Peyer's patch (tissue), 4 donors: ENCODE results near the gene H6PD. TPM values are rescaled to one million over a fixed set of nuclear protein-coding genes. Genes with fewer than 3 reads are reported as not detected.

Experiments used
- DNase-seq, 3 donors: peaks; one replicate each; pipeline ENCODE4 v3.0.0-alpha.2; 2017 to 2019
- H3K27ac ChIP-seq, 4 donors: fragments of 200-600 bp; sonication (generic); one replicate each; pipeline ENCODE4 v1.5.1; 2016 to 2019
- H3K27me3 ChIP-seq, 2 donors: fragments of 200-600 bp; sonication (generic); one replicate each; pipeline ENCODE4 v1.5.1; 2019
- H3K36me3 ChIP-seq, 3 donors: fragments of 200-600 bp; sonication (generic); one replicate each; pipeline ENCODE4 v1.5.1; 2016 to 2019
- H3K4me1 ChIP-seq, 4 donors: fragments of 200-600 bp; sonication (generic); one replicate each; pipeline ENCODE4 v1.5.1; 2016 to 2019
- H3K4me3 ChIP-seq, 4 donors: fragments of 200-600 bp; sonication (generic); 1 replicate in 3 of 4; 2 replicates in 1 of 4; pipeline ENCODE4 v1.5.1; 2016 to 2019; ENCODE audit warnings: mild to moderate bottlenecking in 1 of 4
- H3K9me3 ChIP-seq, 4 donors: fragments of 200-600 bp; sonication (generic); one replicate each; pipeline ENCODE4 v1.5.1; 2016 to 2019; ENCODE audit warnings: mild to moderate bottlenecking in 1 of 4
- POLR2A ChIP-seq, 2 donors: fragments of 450-650 bp; IDR thresholded peaks; one replicate each; pipeline ENCODE4 v1.5.1; 2017; ENCODE audit warnings: antibody characterized with exemption in 2 of 2, mild to moderate bottlenecking in 2 of 2, moderate library complexity in 2 of 2
- total RNA-seq, 4 donors: library from RNA; depleted of rRNA; stranded (reverse); fragments of >200 nt; gene quantifications; one replicate each; pipeline ENCODE4 v1.1.0, GENCODE V29; 2016
- TF ChIP-seq, protein P1 (sequence below), 6 experiments: fragments of 450-650 bp in 4 of 6; fragments of 200-600 bp in 2 of 6; sonication (generic) in 1 of 6; IDR thresholded peaks; one replicate each; pipeline ENCODE4 v1.5.1; 2017 to 2019; ENCODE audit warnings: antibody characterized with exemption in 6 of 6, mild to moderate bottlenecking in 3 of 6, moderate library complexity in 1 of 6

The H6PD gene
- total RNA-seq, 4 donors from 2014 or later = 23.1 to 72.9 (median 37.2) TPM

DNA sequence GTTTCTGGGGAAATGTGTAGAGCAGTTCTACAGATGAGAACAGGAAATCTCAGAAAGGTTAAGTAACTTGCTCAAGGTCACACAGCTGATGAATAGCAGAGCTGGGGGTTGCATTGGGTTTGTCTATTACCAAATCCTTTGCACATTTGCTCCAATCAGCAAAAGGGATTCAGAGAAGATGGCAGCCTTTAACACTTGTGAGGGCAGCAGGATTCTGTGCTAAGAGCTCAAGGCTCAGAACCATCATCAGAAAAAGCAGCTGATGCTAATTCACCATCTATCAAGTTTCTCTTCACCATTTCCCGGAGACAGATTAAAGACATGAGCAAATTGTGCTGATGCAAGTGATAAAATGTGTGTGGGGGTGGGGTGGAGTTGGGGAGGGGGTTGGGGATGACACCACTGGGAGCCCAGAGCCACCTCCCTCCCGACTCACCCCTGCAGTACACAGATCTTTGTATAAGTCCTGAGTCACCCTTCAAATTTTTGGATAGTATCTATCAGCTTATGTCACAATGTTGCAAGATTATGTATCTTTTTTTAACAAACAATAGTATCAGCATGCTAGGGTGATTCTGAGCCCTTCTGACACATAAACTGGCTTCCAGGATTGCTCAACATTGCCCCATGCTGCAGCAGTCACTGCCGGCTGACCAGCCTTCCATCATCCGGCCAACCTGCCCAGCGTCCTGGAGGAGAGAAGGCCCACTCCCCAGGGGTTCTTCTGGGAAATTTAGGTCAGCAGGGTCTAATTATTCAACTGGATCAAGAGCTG is 55.3 kb downstream of the H6PD start:
- Histone ChIP-seq H3K27ac (peak overlapping the region; percentile 27 to 84 (median 50)), H3K4me3 (no peak overlapping the region), H3K9me3 (peaks cover 0 to 15% (median 0%) of the 10 kb centered on the region in 4 donors), H3K27me3 (no peaks in the 10 kb centered on the region), H3K36me3 (no peaks in the 10 kb centered on the region), H3K4me1 (peaks cover 0 to 6% (median 1%) of the 10 kb centered on the region in 4 donors)
- TF ChIP-seq, protein P1, sequence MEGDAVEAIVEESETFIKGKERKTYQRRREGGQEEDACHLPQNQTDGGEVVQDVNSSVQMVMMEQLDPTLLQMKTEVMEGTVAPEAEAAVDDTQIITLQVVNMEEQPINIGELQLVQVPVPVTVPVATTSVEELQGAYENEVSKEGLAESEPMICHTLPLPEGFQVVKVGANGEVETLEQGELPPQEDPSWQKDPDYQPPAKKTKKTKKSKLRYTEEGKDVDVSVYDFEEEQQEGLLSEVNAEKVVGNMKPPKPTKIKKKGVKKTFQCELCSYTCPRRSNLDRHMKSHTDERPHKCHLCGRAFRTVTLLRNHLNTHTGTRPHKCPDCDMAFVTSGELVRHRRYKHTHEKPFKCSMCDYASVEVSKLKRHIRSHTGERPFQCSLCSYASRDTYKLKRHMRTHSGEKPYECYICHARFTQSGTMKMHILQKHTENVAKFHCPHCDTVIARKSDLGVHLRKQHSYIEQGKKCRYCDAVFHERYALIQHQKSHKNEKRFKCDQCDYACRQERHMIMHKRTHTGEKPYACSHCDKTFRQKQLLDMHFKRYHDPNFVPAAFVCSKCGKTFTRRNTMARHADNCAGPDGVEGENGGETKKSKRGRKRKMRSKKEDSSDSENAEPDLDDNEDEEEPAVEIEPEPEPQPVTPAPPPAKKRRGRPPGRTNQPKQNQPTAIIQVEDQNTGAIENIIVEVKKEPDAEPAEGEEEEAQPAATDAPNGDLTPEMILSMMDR (IDR thresholded peaks at IDR 0.05) = no peak
- no peak for TF ChIP-seq POLR2A (IDR thresholded peaks at IDR 0.05)
- peak in 1 of 3 donors; percentile 70 for DNase-seq

GRCh38 chr1:9291914-9292360 is 57.4 kb downstream of the H6PD start:
- Histone ChIP-seq H3K9me3 (peaks cover 0 to 15% (median 0%) of the 10 kb centered on the region in 4 donors), H3K27ac (peak overlapping the region; percentile 84 to 99 (median 96)), H3K4me1 (peaks cover 0 to 23% (median 7%) of the 10 kb centered on the region in 4 donors), H3K27me3 (no peaks in the 10 kb centered on the region), H3K4me3 (peak overlapping the region; percentile 95 to 96 (median 96)), H3K36me3 (no peaks in the 10 kb centered on the region)
- DNase-seq = peak in 2 of 3 donors; percentile 86 to 88
- peak in 1 of 2 donors; percentile 11 for TF ChIP-seq POLR2A (IDR thresholded peaks at IDR 0.05)
- TF ChIP-seq, protein P1 (IDR thresholded peaks at IDR 0.05) = peak in 1 of 6 experiments; percentile 1

DNA sequence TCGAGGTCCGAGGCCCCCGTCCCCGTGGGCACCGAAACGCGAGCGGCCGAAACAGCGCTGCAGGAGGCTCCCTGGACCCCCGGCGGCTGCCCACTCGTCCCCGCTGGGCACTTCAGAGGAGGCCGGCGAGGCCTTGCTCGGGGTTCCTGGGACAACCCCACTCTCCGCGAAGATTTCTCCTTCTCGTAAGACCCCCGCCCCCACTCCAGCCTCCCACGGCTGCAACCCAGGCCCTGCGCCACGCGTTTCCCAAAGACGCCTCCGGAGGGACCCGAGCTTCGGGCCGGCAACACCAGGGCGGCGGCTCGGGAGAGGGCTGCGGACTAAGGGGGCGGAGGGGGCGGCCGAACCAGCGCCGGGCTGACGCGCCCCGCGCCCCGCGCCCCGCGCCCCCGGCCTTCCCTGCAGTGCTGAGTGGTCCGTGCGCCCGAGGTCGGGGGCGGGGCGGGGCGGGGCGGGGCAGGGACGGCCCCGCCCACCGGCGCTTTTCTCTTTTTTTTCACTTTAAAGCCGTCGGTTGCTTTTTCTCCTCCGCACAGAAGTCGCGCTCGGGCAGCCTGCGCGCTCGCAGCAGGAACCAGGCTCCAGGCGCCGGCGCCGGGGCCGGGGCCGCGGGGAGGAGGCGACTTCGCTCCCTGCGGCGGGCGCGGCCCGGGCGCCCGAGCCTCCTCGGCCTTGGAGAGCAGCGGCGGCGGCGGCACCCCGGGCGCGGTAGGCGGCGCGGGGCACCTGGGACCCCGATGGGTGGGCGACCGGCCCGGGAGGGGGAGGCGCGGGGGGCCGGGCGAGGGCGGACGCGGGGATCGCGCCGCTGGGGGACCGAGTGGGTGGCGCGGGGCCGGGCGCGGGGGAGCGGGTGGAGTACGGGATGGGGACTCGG is 58.0 kb downstream of the H6PD start, which contains the start of gene SPSB1:
Gene SPSB1, plus strand, starts transcription at position 534 of the 880 bp plus-strand sequence. CDS start 62,998 bp downstream, outside the sequence.
- Histone ChIP-seq H3K36me3 (no peaks in the 10 kb centered on the region), H3K4me3 (peak within 1 kb of the TSS; percentile 95 to 96 (median 96)), H3K9me3 (peaks cover 0 to 13% (median 0%) of the 10 kb centered on the region in 4 donors), H3K27ac (peak within 1 kb of the TSS; percentile 84 to 99 (median 96)), H3K4me1 (peaks cover 0 to 30% (median 7%) of the 10 kb centered on the region in 4 donors), H3K27me3 (no peaks in the 10 kb centered on the region)
- peak; percentile 75 to 91 (median 91) for DNase-seq
- TF ChIP-seq, protein P1 (IDR thresholded peaks at IDR 0.05) = peak in 1 of 6 experiments; percentile 5
- TF ChIP-seq POLR2A (IDR thresholded peaks at IDR 0.05) = peak; percentile 80 to 91

DNA sequence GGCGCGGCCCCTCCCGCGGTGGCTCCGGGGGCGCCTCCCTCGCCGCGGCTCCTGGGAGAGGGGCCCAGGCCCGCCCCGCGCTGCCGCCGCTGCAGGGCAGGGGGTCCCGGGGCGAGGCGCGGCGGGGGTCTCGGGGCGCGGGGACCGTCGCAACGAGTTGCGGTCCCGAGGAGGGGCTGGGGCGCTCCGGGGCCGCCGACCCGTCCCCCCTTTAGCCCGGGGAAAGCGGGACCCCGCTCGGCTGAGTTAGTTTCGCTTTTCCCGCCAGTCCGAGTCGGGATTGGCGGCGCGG is 58.6 kb downstream of the H6PD start:
- peak overlapping the region; percentile 95 to 96 (median 96) for H3K4me3 ChIP-seq
- peak overlapping the region; percentile 84 to 99 (median 96) for H3K27ac ChIP-seq
- no peaks in the 10 kb centered on the region for H3K27me3 ChIP-seq
- no peak for DNase-seq
- no peaks in the 10 kb centered on the region for H3K36me3 ChIP-seq
- TF ChIP-seq, protein P1 (IDR thresholded peaks at IDR 0.05) = no peak
- no peak for TF ChIP-seq POLR2A (IDR thresholded peaks at IDR 0.05)
- H3K9me3 ChIP-seq = peaks cover 0 to 8% (median 0%) of the 10 kb centered on the region in 4 donors
- peaks cover 0 to 34% (median 7%) of the 10 kb centered on the region in 4 donors for H3K4me1 ChIP-seq
